Stimulated activated effector memory CD8-positive, alpha-beta T cell treated with anti-CD3 and anti-CD28 coated beads, Interleukin-12 subunit alpha, Interleukin-12 subunit beta, amount 100 ng/mL, for 72 hours (primary cell): ENCODE measurements around the gene TTC13.
A peak's percentile ranks its signal among the peaks of the same experiment; 100 is the strongest.

Experiments
- ATAC-seq: fragments of 150-1000 bp; cut with Tn5 transposase; 2 replicates; pipeline ENCODE4 v1.10.0; 2021
- DNase-seq, 2 donors: peaks; one replicate each; pipeline ENCODE4 v3.0.0; 2021 to 2022; ENCODE audit warnings: low spot score in 2 of 2
- H3K27ac Mint-ChIP-seq: one replicate; pipeline ENCODE4 v1.8.0; 2022; ENCODE audit warnings: mild to moderate bottlenecking, mixed read lengths
- H3K36me3 Mint-ChIP-seq: one replicate; pipeline ENCODE4 v1.8.0; 2022; ENCODE audit warnings: mild to moderate bottlenecking, mixed read lengths
- H3K4me1 Mint-ChIP-seq: one replicate; pipeline ENCODE4 v1.8.0; 2022; ENCODE audit warnings: mixed read lengths
- H3K4me3 Mint-ChIP-seq: one replicate; pipeline ENCODE4 v1.8.0; 2022; ENCODE audit warnings: mild to moderate bottlenecking, mixed read lengths
- H3K9me3 Mint-ChIP-seq: one replicate; pipeline ENCODE4 v1.8.0; 2022; ENCODE audit warnings: mixed read lengths

TTC13 gene

GRCh38 chr1:230894032-230894431 is 84.6 kb downstream of the TTC13 start:
- ATAC-seq: no peak
- no peaks in the 10 kb centered on the region for H3K4me1 Mint-ChIP-seq
- no peak overlapping the region for H3K27ac Mint-ChIP-seq
- no peaks in the 10 kb centered on the region for H3K9me3 Mint-ChIP-seq
- no peak overlapping the region for H3K4me3 Mint-ChIP-seq
- H3K36me3 Mint-ChIP-seq: no peaks in the 10 kb centered on the region
- DNase-seq: no peak

- no peak for ATAC-seq
- H3K36me3 Mint-ChIP-seq: no peaks in the 10 kb centered on the region
- no peak overlapping the region for H3K27ac Mint-ChIP-seq
- H3K4me3 Mint-ChIP-seq: no peak overlapping the region
- H3K9me3 Mint-ChIP-seq: no peaks in the 10 kb centered on the region
- no peaks in the 10 kb centered on the region for H3K4me1 Mint-ChIP-seq
- no peak for DNase-seq
These were observed 86.6 kb downstream of the TTC13 start for GRCh38 chr1:230892018-230892491.

GRCh38 chr1:230891413-230891812 is 87.2 kb downstream of the TTC13 start:
- H3K4me3 Mint-ChIP-seq: no peak overlapping the region
- no peaks in the 10 kb centered on the region for H3K4me1 Mint-ChIP-seq
- H3K27ac Mint-ChIP-seq: no peak overlapping the region
- no peaks in the 10 kb centered on the region for H3K36me3 Mint-ChIP-seq
- DNase-seq (no peak), ATAC-seq (no peak)
- H3K9me3 Mint-ChIP-seq: no peaks in the 10 kb centered on the region

- DNase-seq (no peak), ATAC-seq (no peak)
- H3K9me3 Mint-ChIP-seq: no peaks in the 10 kb centered on the region
- no peak overlapping the region for H3K27ac Mint-ChIP-seq
- H3K4me3 Mint-ChIP-seq: no peak overlapping the region
- H3K36me3 Mint-ChIP-seq: no peaks in the 10 kb centered on the region
- H3K4me1 Mint-ChIP-seq: no peaks in the 10 kb centered on the region
These were observed 94.0 kb downstream of the TTC13 start for GRCh38 chr1:230884646-230885045.

- H3K36me3 Mint-ChIP-seq: no peaks in the 10 kb centered on the region
- ATAC-seq: no peak
- no peak for DNase-seq
These were observed 94.7 kb downstream of the TTC13 start for GRCh38 chr1:230883967-230884366.

GRCh38 chr1:230879778-230880177 is 98.9 kb downstream of the TTC13 start:
- Mint-ChIP-seq H3K9me3 (no peaks in the 10 kb centered on the region), H3K4me3 (no peak overlapping the region), H3K36me3 (no peaks in the 10 kb centered on the region), H3K27ac (no peak overlapping the region), H3K4me1 (no peaks in the 10 kb centered on the region)
- ATAC-seq (no peak), DNase-seq (no peak)

More at GRCh38 chr1:230883967-230884366, 94.7 kb downstream of the TTC13 start:
- Mint-ChIP-seq H3K4me1 (no peaks in the 10 kb centered on the region), H3K4me3 (no peak overlapping the region), H3K27ac (no peak overlapping the region), H3K9me3 (no peaks in the 10 kb centered on the region)

GRCh38 chr1:230878591-230878990 is 100.1 kb downstream of the TTC13 start:
- ATAC-seq (no peak), DNase-seq (no peak)
- Mint-ChIP-seq H3K9me3 (no peaks in the 10 kb centered on the region), H3K4me1 (no peaks in the 10 kb centered on the region), H3K36me3 (no peaks in the 10 kb centered on the region), H3K4me3 (no peak overlapping the region), H3K27ac (no peak overlapping the region)

- Mint-ChIP-seq H3K4me1 (no peaks in the 10 kb centered on the region), H3K4me3 (no peak overlapping the region)
- no peak for ATAC-seq
These were observed 100.6 kb downstream of the TTC13 start for GRCh38 chr1:230877924-230878590.

GRCh38 chr1:230877146-230877923 is 101.3 kb downstream of the TTC13 start:
- no peak overlapping the region for H3K4me3 Mint-ChIP-seq
- DNase-seq (no peak), ATAC-seq (no peak)
- no peaks in the 10 kb centered on the region for H3K4me1 Mint-ChIP-seq
- no peak overlapping the region for H3K27ac Mint-ChIP-seq
- no peaks in the 10 kb centered on the region for H3K9me3 Mint-ChIP-seq
- no peaks in the 10 kb centered on the region for H3K36me3 Mint-ChIP-seq

More at GRCh38 chr1:230877924-230878590, 100.6 kb downstream of the TTC13 start:
- Mint-ChIP-seq H3K27ac (no peak overlapping the region), H3K36me3 (no peaks in the 10 kb centered on the region), H3K9me3 (no peaks in the 10 kb centered on the region)
- no peak for DNase-seq

GRCh38 chr1:230876660-230877059 is 102.0 kb downstream of the TTC13 start:
- Mint-ChIP-seq H3K4me1 (no peaks in the 10 kb centered on the region), H3K9me3 (no peaks in the 10 kb centered on the region), H3K27ac (no peak overlapping the region), H3K36me3 (no peaks in the 10 kb centered on the region), H3K4me3 (no peak overlapping the region)
- DNase-seq: no peak
- ATAC-seq: no peak

GRCh38 chr1:230875370-230875769 is 103.3 kb downstream of the TTC13 start:
- ATAC-seq (no peak), DNase-seq (no peak)
- no peaks in the 10 kb centered on the region for H3K36me3 Mint-ChIP-seq
- no peak overlapping the region for H3K27ac Mint-ChIP-seq
- H3K9me3 Mint-ChIP-seq: no peaks in the 10 kb centered on the region
- no peaks in the 10 kb centered on the region for H3K4me1 Mint-ChIP-seq
- H3K4me3 Mint-ChIP-seq: no peak overlapping the region

- DNase-seq (no peak), ATAC-seq (no peak)
- no peaks in the 10 kb centered on the region for H3K9me3 Mint-ChIP-seq
- H3K27ac Mint-ChIP-seq: no peak overlapping the region
- peaks cover 18% of the 10 kb centered on the region for H3K4me1 Mint-ChIP-seq
- H3K36me3 Mint-ChIP-seq: no peaks in the 10 kb centered on the region
- H3K4me3 Mint-ChIP-seq: no peak overlapping the region
These were observed 107.7 kb downstream of the TTC13 start for GRCh38 chr1:230870916-230871315.

- peak overlapping the region; percentile 75 for H3K4me3 Mint-ChIP-seq
- H3K9me3 Mint-ChIP-seq: no peaks in the 10 kb centered on the region
- ATAC-seq (no peak), DNase-seq (no peak)
- no peaks in the 10 kb centered on the region for H3K36me3 Mint-ChIP-seq
- H3K27ac Mint-ChIP-seq: no peak overlapping the region
- peaks cover 18% of the 10 kb centered on the region for H3K4me1 Mint-ChIP-seq
These were observed 109.2 kb downstream of the TTC13 start for GRCh38 chr1:230869500-230869899.

GRCh38 chr1:230868736-230869385 is 109.8 kb downstream of the TTC13 start:
- H3K4me1 Mint-ChIP-seq: peaks cover 18% of the 10 kb centered on the region
- no peaks in the 10 kb centered on the region for H3K9me3 Mint-ChIP-seq
- H3K36me3 Mint-ChIP-seq: no peaks in the 10 kb centered on the region
- H3K27ac Mint-ChIP-seq: peak overlapping the region; percentile 49
- DNase-seq (no peak), ATAC-seq (peak; percentile 64)
- peak overlapping the region; percentile 75 for H3K4me3 Mint-ChIP-seq

GRCh38 chr1:230867903-230868735 is 110.5 kb downstream of the TTC13 start, which contains the start of gene C1orf198:
Gene C1orf198, minus strand, starts transcription at chr1:230868521. Its CDS starts 9 bp downstream, at chr1:230868512.
- DNase-seq: peak; percentile 74 to 79
- H3K9me3 Mint-ChIP-seq: no peaks in the 10 kb centered on the region
- H3K27ac Mint-ChIP-seq: peak within 1 kb of the TSS; percentile 49
- peak; percentile 90 for ATAC-seq
- H3K4me1 Mint-ChIP-seq: peaks cover 23% of the 10 kb centered on the region
- H3K36me3 Mint-ChIP-seq: no peaks in the 10 kb centered on the region
- H3K4me3 Mint-ChIP-seq: peak within 1 kb of the TSS; percentile 75
